ENCODE results near the gene DDX10.
A peak's percentile ranks its signal among the peaks of the same experiment; 100 is the strongest.
"Not testable (repeated sequence)": the region's sequence is repeated elsewhere in the genome, so short reads cannot be mapped to it uniquely, and the experiment has no call there.

Gene DDX10

DNA sequence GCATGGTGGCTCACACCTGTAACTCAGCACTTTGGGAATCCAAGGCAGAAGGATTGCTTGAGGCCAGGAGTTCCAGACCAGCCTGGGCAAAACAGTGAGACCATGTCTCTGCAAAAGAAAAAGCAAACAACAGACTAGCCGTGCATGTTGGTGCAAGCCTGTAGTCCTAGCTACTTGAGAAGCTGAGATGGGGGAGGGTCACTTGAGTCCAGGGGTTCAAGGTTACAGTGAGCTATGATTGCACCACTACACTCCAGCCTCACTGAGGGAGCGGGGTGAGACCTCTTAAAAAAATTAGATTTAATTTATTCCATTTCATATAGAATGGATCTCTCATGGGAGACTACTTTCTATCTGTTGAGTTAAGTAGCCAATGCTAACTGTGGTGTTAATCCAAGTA lies 50.4 kb downstream of the DDX10 start:
- DNase-seq (ENCODE audit: low read depth in 3 of 3), result no peak

DNA sequence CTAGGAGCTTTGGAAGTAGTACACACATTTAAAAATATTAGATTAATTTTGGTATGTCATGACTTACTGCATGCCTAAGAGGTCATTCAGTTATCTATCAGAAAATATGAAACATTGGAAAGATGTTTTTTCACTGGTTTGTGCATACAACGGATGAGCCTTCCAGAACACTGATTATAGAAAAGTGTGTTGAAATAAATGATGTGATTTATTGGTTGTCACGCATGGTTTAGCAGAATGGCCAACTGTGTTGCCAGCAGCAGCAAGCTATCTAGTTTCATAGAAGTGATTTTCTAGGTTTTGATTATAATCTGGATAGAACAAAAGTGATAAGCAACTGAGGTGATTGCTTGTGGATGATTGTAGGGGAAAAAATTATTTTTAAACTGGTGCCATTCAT lies 53.6 kb downstream of the DDX10 start:
- DNase-seq (ENCODE audit: low read depth in 3 of 3), result no peak

DNA sequence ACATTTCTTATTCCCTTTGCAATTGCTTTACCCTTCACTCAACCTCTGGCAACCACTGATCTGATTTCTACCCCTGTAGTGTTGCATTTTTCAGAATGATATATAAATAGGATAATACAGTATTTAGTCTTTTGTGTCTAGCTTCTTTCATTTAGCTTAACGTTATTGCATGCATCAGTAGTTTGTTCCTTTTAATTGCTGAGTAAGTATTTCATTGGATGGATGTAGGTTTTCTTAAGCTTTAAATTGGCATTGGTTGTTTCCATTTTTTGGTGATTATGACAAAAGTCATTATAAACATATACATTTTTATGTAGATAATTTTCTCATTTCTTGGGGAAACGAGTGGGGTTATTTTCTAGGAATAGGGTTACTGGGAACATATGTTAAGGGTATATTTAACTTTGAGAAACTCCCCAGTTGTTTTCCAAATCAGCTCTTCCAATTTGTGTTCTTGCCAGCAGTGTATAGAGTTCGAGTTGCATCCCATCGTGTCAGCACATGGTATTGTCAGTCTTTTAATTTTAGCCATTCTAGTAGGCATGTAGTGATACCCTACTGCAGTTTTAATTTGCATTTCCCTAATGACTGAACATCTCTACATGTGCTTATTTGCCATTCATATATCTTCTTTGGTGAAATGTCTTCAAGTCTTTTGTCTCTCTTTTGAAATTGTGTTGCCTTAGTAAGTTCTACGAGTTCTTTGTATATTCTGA lies 60.3 kb downstream of the DDX10 start:
- no peak for DNase-seq (ENCODE audit: low read depth in 3 of 3)

DNA sequence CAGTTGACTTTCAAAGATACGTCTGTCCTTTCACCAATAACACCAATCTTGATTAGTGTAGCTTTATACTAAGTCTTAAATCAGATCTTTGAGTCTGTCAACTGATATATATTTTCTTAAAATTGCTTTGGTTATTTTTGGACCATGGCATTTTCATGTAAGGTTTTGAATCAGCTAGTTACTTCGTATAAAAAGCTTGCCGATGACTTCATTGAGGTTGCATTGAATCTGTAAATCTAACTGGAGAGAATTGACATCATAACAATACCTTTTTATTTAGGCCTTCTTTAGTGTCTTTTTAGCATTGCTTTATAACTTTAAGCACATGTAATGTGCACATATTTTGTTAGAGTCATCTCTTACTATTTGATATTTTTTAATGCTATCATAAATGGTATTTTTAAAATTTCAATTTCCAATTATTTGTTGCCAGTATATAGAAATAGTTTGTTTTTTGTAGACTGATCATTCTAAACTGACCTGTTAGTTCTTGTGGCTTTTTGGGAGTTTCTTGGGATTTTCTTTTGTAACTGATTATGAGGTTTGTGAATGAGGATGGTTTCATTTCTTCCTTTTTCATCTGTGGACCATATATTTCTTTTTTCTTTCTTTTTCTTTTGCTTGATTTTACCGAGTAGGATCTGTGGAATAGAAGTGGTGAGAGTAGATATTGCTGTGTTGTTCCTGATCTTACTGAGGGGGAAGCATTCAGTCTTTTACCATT lies 61.4 kb downstream of the DDX10 start:
- no peak for DNase-seq (ENCODE audit: low read depth in 3 of 3)

DNA sequence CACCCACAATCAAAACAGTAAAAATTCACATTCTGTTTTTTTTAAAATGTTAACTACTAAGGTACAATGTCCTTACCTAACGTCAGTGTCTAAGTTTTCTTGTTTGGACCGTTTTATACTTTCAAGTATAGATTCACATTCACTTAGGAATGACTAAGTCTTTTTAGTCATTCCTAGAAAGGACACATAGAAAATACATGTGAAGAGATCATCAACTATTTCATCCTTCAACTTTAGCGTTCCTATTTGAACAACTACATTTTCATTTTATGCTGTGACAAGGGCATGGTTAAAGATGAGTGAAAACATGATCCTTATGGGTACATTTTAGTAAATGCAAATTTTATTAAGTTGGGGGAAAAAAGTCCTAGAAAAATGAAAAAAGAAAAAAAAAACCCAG lies 62.8 kb downstream of the DDX10 start:
- DNase-seq (ENCODE audit: low read depth in 3 of 3), result no peak

DNA sequence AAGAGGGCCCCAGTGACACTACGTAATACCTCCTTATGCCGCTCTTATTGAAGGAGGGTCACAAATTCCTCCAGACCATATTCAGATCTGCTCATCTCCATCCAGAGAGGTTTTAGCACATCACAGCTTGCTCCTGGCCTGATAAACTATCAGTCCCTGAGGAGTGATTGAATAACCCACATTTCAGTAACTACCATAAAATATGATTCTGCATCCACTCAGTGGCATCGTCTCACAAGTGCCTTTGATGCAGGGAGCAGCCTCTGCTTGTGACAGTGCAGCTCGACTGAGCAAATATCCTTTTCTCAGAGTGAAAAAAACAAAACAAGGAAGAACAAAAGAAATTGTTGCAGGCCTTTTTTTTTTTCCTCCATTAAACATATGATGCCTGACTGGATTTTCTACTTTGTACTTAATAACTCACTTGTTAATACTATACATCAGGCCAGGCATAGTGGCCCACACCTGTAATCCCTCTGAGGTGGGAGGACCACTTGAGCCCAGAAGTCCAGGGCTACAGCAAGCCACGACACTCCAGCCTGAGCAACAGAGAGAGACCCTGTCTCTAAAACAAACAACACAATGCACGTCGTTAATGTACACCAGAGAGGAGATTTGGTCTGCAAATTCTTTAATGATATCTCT lies 64.5 kb downstream of the DDX10 start:
- DNase-seq (ENCODE audit: low read depth in 3 of 3), result no peak

DNA sequence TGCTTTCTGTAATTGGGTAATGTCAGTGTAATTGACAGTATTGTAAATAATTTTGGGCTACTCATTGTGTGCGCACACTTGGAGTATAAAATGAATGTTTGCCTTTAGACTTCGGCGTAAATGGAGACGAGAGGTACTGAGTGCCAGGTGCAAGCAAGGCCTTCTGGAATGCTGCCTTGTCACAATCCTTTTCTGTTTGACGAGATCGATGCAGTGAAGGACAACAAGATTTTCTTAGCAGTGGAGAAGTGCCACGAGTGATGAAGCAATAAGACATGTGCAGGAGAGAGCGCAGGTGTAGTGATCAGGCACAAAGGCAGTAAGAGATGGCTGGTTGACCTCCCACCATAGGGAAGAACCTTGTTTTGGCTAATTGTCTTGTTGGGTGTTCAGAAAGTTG lies 67.5 kb downstream of the DDX10 start:
- DNase-seq (ENCODE audit: low read depth in 3 of 3), result no peak

DNA sequence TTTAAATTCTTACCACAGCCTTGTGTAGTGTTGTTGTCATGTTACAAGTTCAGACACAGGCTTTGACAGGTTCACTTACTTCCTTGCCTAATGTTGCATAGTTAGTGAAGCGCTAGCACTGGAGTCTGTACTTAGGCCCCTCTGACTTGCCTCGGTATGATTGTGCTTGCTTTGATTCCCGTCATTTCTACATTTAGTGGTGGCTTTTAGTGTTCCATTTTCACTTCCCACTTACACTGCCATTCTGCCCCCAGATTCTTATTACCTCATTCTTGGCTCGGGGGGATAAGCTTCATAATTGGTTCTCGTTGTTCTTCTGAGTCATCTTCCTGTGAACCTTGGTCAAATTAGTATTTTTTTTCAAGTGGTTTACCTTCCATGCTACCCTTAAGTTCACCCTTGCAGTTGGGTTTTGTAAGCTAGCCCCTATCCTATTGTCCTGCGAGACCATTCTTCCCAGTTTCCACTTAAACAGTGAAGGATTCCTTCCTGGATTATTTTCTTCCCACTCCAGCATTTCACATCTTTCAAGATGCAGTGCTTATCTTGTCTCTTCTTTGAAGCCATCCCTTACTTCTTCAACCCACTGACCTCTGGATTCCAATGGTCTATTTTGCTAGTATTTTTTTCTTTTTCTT lies 68.7 kb downstream of the DDX10 start:
- peak; percentile 3 to 11 (median 11) for DNase-seq (ENCODE audit: low read depth in 3 of 3)

DNA sequence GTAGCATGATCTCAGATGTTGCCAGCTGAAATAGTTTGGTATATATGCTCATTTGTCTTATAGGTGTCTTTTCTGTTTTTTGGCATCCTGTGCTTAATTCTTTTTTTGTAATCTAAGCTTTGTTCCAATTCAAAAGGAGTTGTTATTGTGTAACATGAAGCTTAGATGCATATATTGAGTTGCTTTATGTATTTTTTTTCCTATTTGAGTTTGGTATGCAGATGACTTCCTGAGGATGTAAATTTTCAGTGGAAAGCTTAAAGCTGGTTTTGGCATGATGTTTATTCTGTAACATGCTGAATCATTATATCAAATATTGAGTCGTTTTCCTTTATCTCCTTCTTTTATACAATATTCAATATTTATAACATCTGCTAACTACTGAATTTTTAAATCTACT lies 69.4 kb downstream of the DDX10 start:
- no peak for DNase-seq (ENCODE audit: low read depth in 3 of 3)

DNA sequence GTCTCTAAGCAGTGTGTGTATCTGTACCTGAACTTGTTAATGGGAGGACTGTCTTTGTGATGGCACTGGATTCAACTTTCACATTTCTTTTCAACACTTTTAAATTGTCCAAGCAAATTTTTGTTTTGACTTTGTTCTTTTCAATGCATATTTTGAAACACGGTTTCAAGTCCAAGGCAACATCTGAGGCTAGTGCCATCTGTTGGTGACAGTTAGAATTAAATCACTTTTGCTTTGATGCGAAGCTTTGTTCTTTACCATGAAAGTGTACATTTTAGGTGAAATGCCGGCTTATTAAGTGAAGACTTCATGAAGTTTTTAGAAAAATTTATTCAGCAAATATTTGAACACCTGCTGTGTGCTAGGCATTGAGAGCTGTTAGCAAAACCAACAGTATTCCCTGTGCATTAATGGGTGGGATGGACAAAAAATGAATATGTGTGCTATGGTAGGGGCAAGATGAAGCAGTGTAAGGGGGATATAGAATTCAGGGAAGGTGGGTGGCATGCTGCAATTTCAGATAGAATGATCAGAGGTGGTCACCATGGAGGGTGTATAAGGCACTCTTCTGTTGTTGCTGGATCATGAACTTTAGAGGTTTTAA lies 70.2 kb downstream of the DDX10 start:
- DNase-seq (ENCODE audit: low read depth in 3 of 3), result no peak

DNA sequence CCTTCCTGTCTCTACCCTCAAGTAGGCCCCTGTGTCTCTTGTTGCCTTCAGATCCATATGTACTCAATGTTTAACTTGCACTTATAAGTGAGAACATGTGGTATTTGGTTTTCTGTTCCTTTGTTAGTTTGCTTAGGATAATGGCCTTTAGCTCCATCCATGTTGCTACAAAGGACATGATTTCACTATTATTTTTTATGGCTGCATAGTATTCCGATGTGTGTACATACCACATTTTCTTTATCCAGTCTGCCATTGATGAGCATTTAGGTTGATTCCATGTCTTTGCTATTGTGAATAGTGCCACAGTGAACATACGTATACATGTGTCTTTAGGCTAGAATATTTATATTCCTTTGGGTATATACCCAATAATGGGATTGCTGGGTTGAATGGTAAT lies 75.3 kb downstream of the DDX10 start:
- DNase-seq (ENCODE audit: low read depth in 3 of 3), result not testable (repeated sequence)

DNA sequence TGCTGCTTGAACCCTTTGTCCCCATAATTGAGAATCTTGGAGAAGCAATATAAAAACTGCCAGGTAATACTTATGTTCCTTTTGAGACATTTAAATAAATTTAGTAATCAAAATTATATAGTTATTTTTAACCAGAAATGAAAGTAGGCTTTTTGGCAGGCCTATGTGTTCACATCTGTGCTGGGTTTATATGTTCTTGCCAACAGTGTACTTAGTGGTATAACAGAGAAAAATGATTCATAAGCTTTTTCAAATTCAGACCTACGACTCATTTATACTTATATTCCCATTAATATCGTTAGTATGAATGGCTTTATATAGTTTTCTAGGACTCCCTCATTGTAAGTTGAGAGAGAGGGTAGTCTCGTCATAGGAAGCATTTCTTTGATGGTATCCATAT lies 79.0 kb downstream of the DDX10 start:
- no peak for DNase-seq (ENCODE audit: low read depth in 3 of 3)

DNA sequence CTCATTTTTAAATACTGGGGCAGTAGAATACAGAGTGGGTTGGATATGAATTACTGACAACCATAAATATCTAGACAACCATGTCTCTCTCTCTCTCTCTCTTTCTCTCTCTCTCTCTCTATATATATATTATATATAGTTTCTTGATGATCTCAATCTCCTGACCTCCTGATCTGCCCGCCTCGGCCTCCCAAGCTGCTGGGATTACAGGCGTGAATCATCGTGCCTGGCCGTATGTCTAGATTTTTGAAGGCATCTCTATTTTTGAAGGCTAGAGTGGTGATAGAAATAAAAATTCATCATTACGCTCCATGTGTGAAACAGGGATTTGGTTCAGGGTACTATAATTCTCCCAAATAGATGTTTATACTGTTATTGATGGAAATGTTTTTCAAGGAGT lies 84.1 kb downstream of the DDX10 start:
- DNase-seq (ENCODE audit: low read depth in 3 of 3), result no peak

DNA sequence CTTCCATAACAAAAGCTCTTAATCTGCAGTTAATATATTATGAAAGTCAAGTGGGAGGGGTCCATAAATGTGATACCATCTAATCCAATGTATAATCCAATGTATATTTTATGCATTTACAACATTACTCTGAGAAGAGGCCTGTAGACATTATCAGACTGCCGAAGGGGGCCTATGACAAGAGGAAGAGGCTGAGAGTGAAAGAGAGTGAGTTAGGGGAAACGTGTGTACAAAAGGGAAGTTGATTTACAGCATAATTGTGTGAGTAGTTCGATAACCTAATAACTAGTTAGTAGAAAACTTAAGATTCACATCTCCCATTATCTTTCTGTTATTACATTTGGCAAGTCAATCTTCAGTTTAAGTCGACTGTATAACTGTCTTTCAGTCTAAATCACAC lies 86.6 kb downstream of the DDX10 start:
- no peak for DNase-seq (ENCODE audit: low read depth in 3 of 3)

DNA sequence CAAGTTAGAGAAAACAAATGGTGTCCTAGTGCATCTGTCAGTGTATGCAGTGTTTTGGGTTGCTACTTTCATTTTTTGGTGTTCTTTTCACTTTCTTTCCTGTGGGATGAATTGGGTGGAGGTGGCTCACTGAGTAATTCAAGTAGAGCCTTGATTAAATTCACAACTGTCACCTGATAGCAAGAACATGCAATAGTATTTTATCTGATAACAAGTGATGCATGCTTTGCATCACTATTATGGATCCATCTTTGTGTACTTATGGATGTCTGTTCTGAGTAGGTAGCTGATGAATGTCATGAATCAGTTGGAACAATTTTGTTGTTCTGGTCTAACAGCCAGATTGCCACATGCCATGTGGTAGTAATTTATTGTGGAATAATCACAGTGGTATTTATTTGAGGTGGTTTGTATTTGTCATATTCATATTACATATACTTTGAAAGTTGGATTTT lies 87.5 kb downstream of the DDX10 start:
- no peak for DNase-seq (ENCODE audit: low read depth in 3 of 3)

DNA sequence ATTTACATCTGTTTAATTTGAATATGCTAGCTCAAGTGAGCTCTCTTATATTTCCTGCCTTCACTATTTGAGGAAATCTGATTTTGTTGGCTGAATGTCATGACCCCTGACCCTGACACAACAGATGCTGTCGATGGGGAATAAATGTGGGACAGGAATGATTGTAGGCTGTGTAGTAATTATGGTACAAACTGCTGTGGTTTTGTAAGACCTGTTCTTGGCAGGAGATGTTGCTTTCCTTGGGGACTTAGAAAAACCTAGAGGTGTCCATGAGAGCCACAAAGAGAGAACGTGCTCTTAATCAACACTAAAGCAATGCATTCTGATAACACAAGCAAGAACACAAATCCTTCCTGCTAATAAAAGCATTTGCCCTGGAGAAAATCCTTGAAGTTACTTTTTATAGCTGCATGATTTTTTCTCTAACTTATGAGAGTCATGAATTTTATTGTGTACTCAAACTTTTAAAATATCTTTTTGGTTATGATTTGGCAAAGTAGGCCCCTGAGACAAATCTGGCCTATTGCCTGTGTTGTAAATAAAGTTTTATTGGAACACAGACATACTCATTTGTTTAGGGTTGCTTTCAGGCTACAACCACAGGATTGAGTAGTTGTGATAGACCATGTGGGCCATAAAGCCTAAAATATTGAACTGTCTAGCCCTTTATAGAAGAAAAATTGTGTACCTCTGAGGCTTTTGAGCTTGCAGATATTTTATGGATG lies 90.2 kb downstream of the DDX10 start:
- DNase-seq (ENCODE audit: low read depth in 3 of 3), result no peak

DNA sequence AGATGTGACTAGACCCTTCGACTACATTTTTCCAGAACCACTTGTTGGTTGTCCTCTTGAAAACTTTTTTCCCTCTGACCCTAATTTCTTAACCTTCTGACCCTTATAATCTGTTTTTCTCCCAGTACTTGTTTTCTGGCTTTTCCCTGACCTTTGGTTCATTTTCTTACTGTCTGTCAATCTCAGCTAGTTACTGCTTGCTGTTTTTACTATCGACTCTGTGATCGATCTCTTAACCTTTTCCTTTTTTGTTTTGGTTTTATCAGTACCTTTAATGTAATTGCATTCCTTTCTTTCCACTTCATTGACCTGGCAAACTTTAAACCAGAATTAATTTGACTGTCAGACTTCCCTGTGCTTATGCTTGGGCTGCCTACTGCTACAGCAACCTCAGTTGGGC lies 92.8 kb downstream of the DDX10 start:
- no peak for DNase-seq (ENCODE audit: low read depth in 3 of 3)

DNA sequence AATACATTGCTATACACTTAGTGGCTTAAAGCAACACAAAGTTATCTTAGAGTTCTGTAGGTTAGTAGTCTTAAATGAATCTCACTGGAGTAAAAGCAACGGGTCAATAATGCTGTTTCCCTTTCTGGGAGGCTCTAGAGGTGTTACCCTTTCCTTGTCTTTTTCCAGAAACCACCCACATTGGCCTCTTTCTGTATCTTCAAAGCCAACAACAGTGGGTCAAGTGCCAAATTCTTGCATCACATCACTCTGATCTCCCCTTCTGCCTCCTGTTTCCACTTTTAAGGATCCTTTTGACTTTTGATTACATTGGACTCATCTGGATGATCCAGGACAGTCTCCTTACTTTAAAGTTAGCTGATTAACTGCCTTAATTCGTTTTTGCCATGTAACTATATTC lies 93.6 kb downstream of the DDX10 start:
- no peak for DNase-seq (ENCODE audit: low read depth in 3 of 3)

DNA sequence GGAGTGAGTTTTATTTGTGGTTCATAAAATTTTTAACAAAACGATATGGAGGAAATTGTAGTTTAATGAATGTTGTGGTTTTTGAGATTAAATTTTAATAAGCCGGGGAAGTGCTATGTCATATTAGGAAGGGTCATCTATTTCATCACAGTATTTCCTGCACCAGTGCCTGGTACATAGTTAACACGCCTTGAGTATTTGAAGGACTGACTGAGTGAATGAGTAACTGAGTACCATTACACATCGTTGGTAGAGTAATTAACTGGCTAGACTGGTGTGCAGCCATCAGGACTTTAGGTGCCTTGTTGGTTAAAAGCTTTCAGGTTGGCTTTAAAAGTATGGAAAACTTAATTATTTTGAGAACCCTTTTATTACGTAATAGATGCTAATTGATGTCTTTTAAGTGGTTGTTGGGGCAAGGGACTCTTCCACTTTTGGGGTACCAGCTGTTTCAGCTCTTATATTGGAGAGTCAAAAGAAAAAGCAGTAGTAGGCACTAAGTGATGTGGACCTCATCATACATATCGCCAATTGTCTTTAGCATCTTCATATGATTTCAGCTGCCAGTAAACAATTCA lies 101.8 kb downstream of the DDX10 start:
- no peak for DNase-seq (ENCODE audit: low read depth in 3 of 3)

DNA sequence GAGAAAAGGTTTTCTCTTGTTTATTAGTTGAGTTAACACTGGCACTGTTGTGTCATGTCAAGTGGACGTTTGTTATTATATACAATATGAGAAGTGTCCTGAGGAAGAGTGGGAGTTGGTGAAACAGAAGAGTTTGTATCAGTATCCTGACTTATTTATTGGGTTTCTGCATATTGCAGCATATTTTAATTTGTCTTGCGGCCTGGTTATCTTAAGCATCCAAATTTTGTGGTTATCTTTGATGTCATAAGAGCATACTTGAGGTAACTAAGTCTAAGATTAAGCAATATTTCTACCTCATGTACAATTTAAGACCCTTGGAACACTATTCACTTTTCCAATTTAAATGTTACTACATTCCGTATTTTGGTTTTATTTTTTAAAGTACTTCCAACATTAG lies 103.5 kb downstream of the DDX10 start:
- DNase-seq (ENCODE audit: low read depth in 3 of 3), result no peak

DNA sequence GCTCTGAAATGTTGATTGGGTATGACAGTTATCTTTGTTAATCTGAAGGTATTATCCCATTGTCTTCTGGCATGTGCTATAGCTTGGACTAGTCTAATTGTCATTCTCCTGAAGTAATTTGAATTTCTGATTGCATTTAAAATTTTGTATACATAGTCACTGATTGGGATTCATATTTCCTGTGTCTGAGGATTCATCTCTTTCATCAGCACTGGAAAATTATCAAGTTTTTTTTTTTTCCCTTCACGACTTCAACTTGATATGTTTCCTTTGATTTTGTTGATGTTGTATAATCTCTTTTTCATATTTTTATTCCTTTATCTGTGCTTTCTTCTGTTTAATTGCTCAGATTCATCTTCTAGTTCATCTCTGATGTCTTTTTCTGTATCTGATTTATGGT lies 104.1 kb downstream of the DDX10 start:
- no peak for DNase-seq (ENCODE audit: low read depth in 3 of 3)
